Glutamatergic neuron (in vitro differentiated cells): ENCODE data around the gene DRC3. TPM values are rescaled to one million over a fixed set of nuclear protein-coding genes. Genes with fewer than 3 reads are reported as not detected.

ENCODE experiments used
- DNase-seq: peaks from one replicate; pipeline ENCODE4 v3.0.0; 2022
- H3K27ac Mint-ChIP-seq: one replicate; pipeline ENCODE4 v1.8.0; 2020; ENCODE audit warnings: mild to moderate bottlenecking, mixed read lengths, inconsistent platforms; ENCODE audit not compliant: unreplicated experiment
- H3K27me3 Mint-ChIP-seq: one replicate; pipeline ENCODE4 v1.8.0; 2020; ENCODE audit warnings: mild to moderate bottlenecking, moderate library complexity, mixed read lengths, inconsistent platforms; ENCODE audit not compliant: unreplicated experiment
- H3K36me3 Mint-ChIP-seq: one replicate; pipeline ENCODE4 v1.8.0; 2020; ENCODE audit warnings: mild to moderate bottlenecking, mixed read lengths, inconsistent platforms; ENCODE audit not compliant: unreplicated experiment
- H3K4me1 Mint-ChIP-seq: one replicate; pipeline ENCODE4 v1.8.0; 2020; ENCODE audit warnings: mild to moderate bottlenecking, low read depth, mixed read lengths, inconsistent platforms; ENCODE audit not compliant: unreplicated experiment
- H3K4me3 Mint-ChIP-seq: one replicate; pipeline ENCODE4 v1.8.0; 2020; ENCODE audit warnings: mild to moderate bottlenecking, mixed read lengths, inconsistent platforms; ENCODE audit not compliant: unreplicated experiment
- H3K9me3 Mint-ChIP-seq: one replicate; pipeline ENCODE4 v1.8.0; 2020; ENCODE audit warnings: mild to moderate bottlenecking, moderate library complexity, mixed read lengths, inconsistent platforms; ENCODE audit not compliant: unreplicated experiment
- CTCF ChIP-seq: fragments of 200-600 bp; sonication (generic); IDR thresholded peaks from one replicate; pipeline ENCODE4 v1.5.0; 2021; ENCODE audit not compliant: partially characterized antibody, unreplicated experiment
- total RNA-seq: library from RNA; stranded (reverse); fragmentation: NEBNext Ultra II Directional; extraction: Animal tissue kit (Norgen Biotek cat#: 25700); gene quantifications from one replicate; pipeline ENCODE4 v1.2.1, GENCODE V29; 2021; ENCODE audit not compliant: unreplicated experiment

The DRC3 gene
- total RNA-seq, 1 donor from 2014 or later: 0.29 TPM

DNA sequence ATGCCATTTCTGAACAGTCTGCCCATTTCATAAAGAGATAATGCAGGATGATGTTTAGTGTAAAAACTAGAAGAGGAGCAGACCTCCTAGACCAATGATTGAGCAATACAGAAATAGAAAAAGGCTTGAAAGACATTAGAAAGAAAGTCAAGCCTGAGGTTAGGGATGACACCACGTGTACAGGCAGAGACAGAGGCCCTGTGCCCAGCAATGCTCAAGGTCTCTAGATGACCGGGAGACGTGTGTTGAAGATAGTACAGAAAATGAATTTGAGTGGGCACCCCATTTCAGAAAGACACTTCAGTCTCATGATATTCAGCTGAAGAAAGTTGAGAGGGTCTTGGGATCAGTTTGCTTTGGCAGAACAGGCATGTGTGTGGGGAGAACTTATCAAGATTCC lies 71.9 kb downstream of the DRC3 start:
- DNase-seq: no peak
- no peak overlapping the region for H3K27ac Mint-ChIP-seq
- H3K4me1 Mint-ChIP-seq: peaks cover 16% of the 10 kb centered on the region
- peaks cover 3% of the 10 kb centered on the region for H3K9me3 Mint-ChIP-seq
- H3K4me3 Mint-ChIP-seq: no peak overlapping the region
- H3K36me3 Mint-ChIP-seq: no peaks in the 10 kb centered on the region
- TF ChIP-seq CTCF: no peak
- peaks cover 2% of the 10 kb centered on the region for H3K27me3 Mint-ChIP-seq

- DNase-seq: no peak
- H3K27ac Mint-ChIP-seq: no peak overlapping the region
- H3K4me3 Mint-ChIP-seq: no peak overlapping the region
- H3K27me3 Mint-ChIP-seq: no peaks in the 10 kb centered on the region
- H3K36me3 Mint-ChIP-seq: no peaks in the 10 kb centered on the region
- TF ChIP-seq CTCF: no peak
- no peaks in the 10 kb centered on the region for H3K9me3 Mint-ChIP-seq
- H3K4me1 Mint-ChIP-seq: peaks cover 8% of the 10 kb centered on the region
Observed at GRCh38 chr17:18045691-18046350, 73.2 kb downstream of the DRC3 start.

- no peak for DNase-seq
- H3K27me3 Mint-ChIP-seq: no peaks in the 10 kb centered on the region
- H3K4me1 Mint-ChIP-seq: no peaks in the 10 kb centered on the region
- no peak overlapping the region for H3K27ac Mint-ChIP-seq
- H3K36me3 Mint-ChIP-seq: no peaks in the 10 kb centered on the region
- H3K9me3 Mint-ChIP-seq: no peaks in the 10 kb centered on the region
- H3K4me3 Mint-ChIP-seq: no peak overlapping the region
- no peak for TF ChIP-seq CTCF
Observed at GRCh38 chr17:18055597-18055996, 82.9 kb downstream of the DRC3 start.

DNA sequence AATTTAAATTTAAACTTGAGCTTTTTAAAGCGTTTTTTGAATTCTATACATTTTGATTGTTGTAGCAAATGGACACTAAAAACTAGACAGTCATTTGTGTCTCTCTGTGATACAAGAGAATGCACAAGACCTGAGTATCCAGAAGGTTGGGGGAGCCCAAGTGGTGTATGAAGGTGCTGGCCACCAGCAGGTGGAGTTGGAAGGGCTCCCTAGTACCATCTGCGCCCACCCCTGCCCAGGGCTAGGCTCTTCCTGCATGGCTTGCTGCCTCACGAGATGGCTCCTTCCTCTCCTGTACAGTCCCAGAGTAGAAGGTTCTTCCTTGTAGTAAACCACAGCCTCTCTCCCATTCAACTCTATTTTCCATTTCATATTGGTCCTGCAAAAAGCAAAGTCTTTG lies 83.6 kb downstream of the DRC3 start:
- Mint-ChIP-seq H3K4me1 (no peaks in the 10 kb centered on the region), H3K27ac (no peak overlapping the region), H3K9me3 (no peaks in the 10 kb centered on the region), H3K27me3 (no peaks in the 10 kb centered on the region), H3K4me3 (no peak overlapping the region), H3K36me3 (no peaks in the 10 kb centered on the region)
- no peak for TF ChIP-seq CTCF
- no peak for DNase-seq

DNA sequence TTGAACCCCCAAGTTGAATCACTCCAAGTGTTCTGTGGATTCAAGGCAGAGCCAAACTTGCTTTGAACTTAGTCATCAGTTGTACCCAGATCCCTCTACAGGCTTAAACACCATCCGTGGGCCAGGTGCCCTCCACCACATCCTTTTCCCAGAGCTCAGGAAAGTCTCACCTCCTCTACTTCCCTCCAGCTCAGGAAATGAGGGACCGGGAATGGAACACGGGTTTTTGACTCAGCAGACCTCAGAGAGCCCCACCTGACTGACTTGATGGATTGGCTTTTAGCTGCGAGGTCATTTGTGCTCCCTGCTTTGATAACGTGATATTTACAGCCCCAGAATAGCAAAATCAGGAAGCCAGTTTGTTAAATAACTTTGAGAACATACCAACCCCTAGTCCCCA lies 86.6 kb downstream of the DRC3 start:
- Mint-ChIP-seq H3K27me3 (no peaks in the 10 kb centered on the region), H3K36me3 (no peaks in the 10 kb centered on the region), H3K4me1 (no peaks in the 10 kb centered on the region), H3K4me3 (no peak overlapping the region), H3K9me3 (no peaks in the 10 kb centered on the region), H3K27ac (no peak overlapping the region)
- DNase-seq: no peak
- no peak for TF ChIP-seq CTCF
